OCI-LY1 (cell line): Measurements from ENCODE around the gene TBX21.

Source experiments
- CTCF ChIP-seq: fragments of 200-600 bp; sonication (generic), shearing (Covaris generic); IDR thresholded peaks from 2 replicates; pipeline ENCODE4 v1.5.1; 2017; ENCODE audit warnings: mild to moderate bottlenecking, antibody characterized with exemption, low read length, moderate library complexity, mixed read lengths
- EZH2 ChIP-seq: fragments of 200-600 bp; sonication (generic), shearing (Covaris generic); IDR thresholded peaks from 2 replicates; pipeline ENCODE4 v1.8.0; 2017; ENCODE audit warnings: borderline replicate concordance, mixed run types, mild to moderate bottlenecking, antibody characterized with exemption, low read length, moderate library complexity, mixed read lengths

DNA sequence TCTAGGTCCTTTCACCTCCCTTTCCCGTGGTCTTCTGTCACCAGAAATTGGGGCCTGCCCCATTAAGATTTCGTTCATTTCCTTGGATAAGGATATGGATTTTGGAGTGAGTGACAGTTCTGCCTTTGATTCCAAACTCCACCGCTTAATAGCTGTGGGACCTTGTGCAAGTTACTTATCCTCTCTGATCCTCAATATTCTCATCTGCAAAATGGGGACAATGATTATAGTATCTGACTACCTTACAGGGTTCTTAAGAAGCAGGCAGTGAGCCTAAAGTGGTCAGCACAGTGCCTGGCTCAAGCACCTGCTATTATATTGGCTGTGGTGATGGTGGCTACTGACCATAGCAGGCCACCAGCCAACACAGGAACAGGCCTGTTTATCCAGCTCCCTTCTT lies 23.4 kb upstream of the TBX21 start:
- TF ChIP-seq CTCF, result no peak
- no peak for TF ChIP-seq EZH2
